ENCODE data around the gene SEMA3F. TPM values are rescaled to one million over a fixed set of nuclear protein-coding genes. Genes with fewer than 3 reads are reported as not detected.
A peak's percentile ranks its signal among the peaks of the same experiment; 100 is the strongest.

Gene SEMA3F
- total RNA-seq, 1 experiment from 2014 or later: 34.0 TPM

DNA sequence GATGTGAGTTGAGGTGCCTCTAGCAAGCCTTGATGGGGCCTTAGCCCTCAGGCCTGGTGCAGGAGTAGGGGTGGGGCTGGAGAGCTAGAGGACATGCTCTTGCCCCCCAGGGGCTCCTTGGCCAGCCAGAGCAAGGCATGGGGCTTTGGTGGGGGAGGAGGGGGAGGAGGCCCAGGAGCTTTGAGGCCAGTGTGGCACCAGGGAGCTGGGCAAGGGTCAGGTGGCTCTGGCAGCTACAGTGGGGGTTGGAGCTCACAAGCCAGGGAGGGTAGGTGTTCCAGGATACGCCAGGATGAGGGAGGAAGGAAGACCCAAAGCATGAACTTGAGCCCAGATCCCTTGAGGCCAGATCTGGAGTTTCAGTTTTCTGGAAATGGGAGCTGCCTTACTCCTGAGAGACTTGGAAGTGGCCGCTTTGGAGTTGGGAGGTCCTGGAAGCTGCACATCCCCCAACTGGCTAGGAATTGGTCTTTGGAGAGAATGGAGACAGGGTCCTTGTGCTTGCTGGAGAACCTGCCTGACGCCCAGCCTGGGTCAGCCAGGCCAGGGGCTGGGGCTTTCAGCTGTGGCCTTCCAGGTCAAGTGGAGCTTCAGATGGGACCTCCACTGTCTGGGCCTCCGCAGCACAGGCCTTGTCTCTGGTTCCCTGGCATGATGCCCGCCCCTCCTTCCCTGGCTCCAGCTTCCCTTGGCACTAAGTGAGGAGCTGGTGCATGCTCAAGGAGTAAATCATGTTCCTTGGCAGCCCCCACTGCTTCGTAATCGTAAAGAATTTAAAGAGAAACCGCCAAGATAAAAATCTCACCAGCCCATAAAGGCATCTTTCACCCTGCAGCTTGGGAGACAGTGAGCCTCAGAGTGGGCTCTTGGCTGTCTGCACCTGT, 8.7 kb downstream of the SEMA3F start:
- H3K4me3 ChIP-seq: no peak overlapping the region
- H3K27me3 ChIP-seq (ENCODE audit: insufficient read depth, low read depth): no peaks in the 10 kb centered on the region
- no peaks in the 10 kb centered on the region for H4K20me1 ChIP-seq (ENCODE audit: insufficient read depth)
- no TSS peak for BruUV-seq (replicated peaks)
- peak overlapping the region; percentile 46 for H3K4me2 ChIP-seq
- H3K9me3 ChIP-seq (ENCODE audit: insufficient read depth, low read depth): no peaks in the 10 kb centered on the region
- peaks cover 38% of the 10 kb centered on the region for H3K4me1 ChIP-seq (replicated peaks; ENCODE audit: insufficient read depth)
- peaks cover 3% of the 10 kb centered on the region; the same call in 1 of the 2 replicates for H3F3A ChIP-seq (ENCODE audit: insufficient read depth, low read depth)
- no peaks in the 10 kb centered on the region for H3K79me2 ChIP-seq (ENCODE audit: low read depth)
- POLR2A ChIA-PET (ENCODE audit: unreplicated experiment): interaction anchor here (0.5 to 0.6 kb wide), 4 partner anchors 19 to 694 kb away, joined by 3 to 24 read pairs (median 5); partner anchors contain the start of gene DAG1
- H3K27ac ChIP-seq: no peak overlapping the region
- no peaks in the 10 kb centered on the region for H3K36me3 ChIP-seq (ENCODE audit: low read depth)
- peak; percentile 85 to 90 for DNase-seq
- H2AFZ ChIP-seq: no peak overlapping the region
- CTCF ChIA-PET: interaction anchor here (0.6 kb wide), 1 partner anchor 101 kb away, joined by 3 read pairs; no protein-coding TSS in a partner anchor
- no peaks in the 10 kb centered on the region for H3K9me2 ChIP-seq (ENCODE audit: insufficient read depth)
- no peak for TF ChIP-seq EZH2 (IDR thresholded peaks at IDR 0.05; ENCODE audit: low read depth)
- TF ChIP-seq, protein P1, sequence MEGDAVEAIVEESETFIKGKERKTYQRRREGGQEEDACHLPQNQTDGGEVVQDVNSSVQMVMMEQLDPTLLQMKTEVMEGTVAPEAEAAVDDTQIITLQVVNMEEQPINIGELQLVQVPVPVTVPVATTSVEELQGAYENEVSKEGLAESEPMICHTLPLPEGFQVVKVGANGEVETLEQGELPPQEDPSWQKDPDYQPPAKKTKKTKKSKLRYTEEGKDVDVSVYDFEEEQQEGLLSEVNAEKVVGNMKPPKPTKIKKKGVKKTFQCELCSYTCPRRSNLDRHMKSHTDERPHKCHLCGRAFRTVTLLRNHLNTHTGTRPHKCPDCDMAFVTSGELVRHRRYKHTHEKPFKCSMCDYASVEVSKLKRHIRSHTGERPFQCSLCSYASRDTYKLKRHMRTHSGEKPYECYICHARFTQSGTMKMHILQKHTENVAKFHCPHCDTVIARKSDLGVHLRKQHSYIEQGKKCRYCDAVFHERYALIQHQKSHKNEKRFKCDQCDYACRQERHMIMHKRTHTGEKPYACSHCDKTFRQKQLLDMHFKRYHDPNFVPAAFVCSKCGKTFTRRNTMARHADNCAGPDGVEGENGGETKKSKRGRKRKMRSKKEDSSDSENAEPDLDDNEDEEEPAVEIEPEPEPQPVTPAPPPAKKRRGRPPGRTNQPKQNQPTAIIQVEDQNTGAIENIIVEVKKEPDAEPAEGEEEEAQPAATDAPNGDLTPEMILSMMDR (conservative IDR thresholded peaks at IDR 0.05): no peak
- intact Hi-C loops (cut with micrococcal nuclease; ENCODE audit: unreplicated experiment): no loop called here

DNA sequence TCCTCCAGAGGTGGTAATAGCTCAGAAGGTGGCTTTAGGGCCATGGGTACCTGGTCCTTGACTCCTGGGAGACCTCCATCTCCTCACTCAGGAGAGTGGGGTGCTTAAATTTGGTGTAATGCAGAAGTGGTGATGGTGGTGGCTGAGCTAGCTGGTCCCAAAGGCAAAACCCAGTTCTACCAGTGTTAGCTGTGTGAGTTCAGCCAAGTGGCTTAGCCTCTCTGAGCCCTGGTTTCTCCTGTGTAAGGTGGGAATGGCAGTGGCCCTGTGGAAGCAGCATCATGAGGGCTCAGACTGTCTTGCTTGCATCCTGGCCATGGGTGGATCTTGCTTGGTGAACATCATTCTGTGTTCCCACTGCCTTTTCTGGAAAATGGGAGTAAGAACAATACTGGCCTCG, 9.4 kb downstream of the SEMA3F start:
- Histone ChIP-seq H3K79me2 (ENCODE audit: low read depth) (no peaks in the 10 kb centered on the region), H3K27me3 (ENCODE audit: insufficient read depth, low read depth) (no peaks in the 10 kb centered on the region), H3K4me1 (replicated peaks; ENCODE audit: insufficient read depth) (peaks cover 38% of the 10 kb centered on the region), H3K9me3 (ENCODE audit: insufficient read depth, low read depth) (no peaks in the 10 kb centered on the region), H3K9me2 (ENCODE audit: insufficient read depth) (no peaks in the 10 kb centered on the region), H3K4me2 (peak overlapping the region; percentile 46; the same call in 1 of the 2 replicates), H3F3A (ENCODE audit: insufficient read depth, low read depth) (peaks cover 3% of the 10 kb centered on the region; the same call in 1 of the 2 replicates), H3K27ac (no peak overlapping the region), H3K36me3 (ENCODE audit: low read depth) (no peaks in the 10 kb centered on the region), H4K20me1 (ENCODE audit: insufficient read depth) (no peaks in the 10 kb centered on the region), H3K4me3 (no peak overlapping the region), H2AFZ (no peak overlapping the region)
- TF ChIP-seq EZH2 (IDR thresholded peaks at IDR 0.05; ENCODE audit: low read depth): no peak
- TF ChIP-seq, protein P1 (conservative IDR thresholded peaks at IDR 0.05): no peak
- no TSS peak for BruUV-seq (replicated peaks)
- intact Hi-C loops (cut with micrococcal nuclease; ENCODE audit: unreplicated experiment): no loop called here
- ChIA-PET POLR2A (ENCODE audit: unreplicated experiment) (interaction anchor here (0.5 to 0.6 kb wide), 2 partner anchors 188 to 300 kb away, joined by 3 to 6 read pairs; no protein-coding TSS in a partner anchor), CTCF (no interaction called here)
- DNase-seq: no peak

DNA sequence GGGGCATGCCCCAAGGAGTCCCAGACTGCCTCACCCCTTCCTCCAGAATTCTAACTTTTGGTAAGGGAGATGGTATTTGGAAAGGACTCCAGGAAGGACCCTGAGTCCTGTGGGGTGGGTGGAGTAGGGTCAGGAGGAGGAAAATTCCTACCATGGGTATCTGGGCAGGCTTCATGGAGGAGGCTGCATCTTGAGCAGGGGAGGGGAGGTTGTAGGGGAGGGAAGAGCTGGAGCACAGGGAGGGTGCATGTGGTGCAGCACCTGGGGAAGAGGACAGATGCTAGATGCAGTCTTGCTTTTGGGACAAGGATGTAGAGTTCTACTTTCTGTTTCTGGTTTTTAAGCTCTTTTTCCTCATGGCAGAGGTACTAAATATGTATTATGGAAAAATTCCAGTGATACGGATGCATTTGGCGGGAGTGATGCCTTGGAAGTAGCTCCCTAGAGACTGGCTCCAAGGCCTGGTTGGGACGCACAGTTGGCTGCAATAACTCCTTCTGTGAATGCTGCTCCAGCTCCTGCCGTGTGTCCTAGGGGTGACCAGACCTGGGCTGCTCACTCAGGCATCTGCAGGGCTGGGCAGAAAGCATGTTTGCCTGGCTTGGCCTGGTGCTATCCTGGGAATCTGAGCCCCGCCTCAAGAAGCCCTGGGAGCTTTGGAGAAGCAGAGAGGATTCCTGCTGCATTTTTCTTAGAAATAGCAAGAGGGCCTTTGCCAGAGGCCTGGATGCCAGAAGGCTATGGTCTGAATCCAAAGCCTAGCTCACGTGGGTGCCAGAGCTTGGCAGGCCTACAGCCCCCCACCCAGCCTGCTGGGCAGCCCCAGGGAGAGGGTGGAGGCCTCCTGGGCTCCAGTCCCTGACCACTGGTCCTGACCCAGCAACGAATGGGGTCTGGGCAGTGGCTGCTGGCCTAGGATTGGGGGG, 10.1 kb downstream of the SEMA3F start:
- Histone ChIP-seq H2AFZ (no peak overlapping the region), H4K20me1 (ENCODE audit: insufficient read depth) (no peaks in the 10 kb centered on the region), H3K36me3 (ENCODE audit: low read depth) (no peaks in the 10 kb centered on the region), H3K79me2 (ENCODE audit: low read depth) (no peaks in the 10 kb centered on the region), H3F3A (ENCODE audit: insufficient read depth, low read depth) (peaks cover 3% of the 10 kb centered on the region; the same call in 1 of the 2 replicates), H3K27me3 (ENCODE audit: insufficient read depth, low read depth) (no peaks in the 10 kb centered on the region), H3K9me3 (ENCODE audit: insufficient read depth, low read depth) (no peaks in the 10 kb centered on the region), H3K4me3 (no peak overlapping the region), H3K4me2 (no peak overlapping the region), H3K4me1 (replicated peaks; ENCODE audit: insufficient read depth) (peaks cover 38% of the 10 kb centered on the region), H3K27ac (no peak overlapping the region), H3K9me2 (ENCODE audit: insufficient read depth) (no peaks in the 10 kb centered on the region)
- peak in 1 of 2 experiments; percentile 66 for DNase-seq
- CTCF ChIA-PET: no interaction called here
- BruUV-seq (replicated peaks): no TSS peak
- intact Hi-C loops (cut with micrococcal nuclease; ENCODE audit: unreplicated experiment): no loop called here
- POLR2A ChIA-PET (ENCODE audit: unreplicated experiment): interaction anchor here (0.6 kb wide), 2 partner anchors 99 to 194 kb away, joined by 3 to 6 read pairs; no protein-coding TSS in a partner anchor
- TF ChIP-seq, protein P1 (conservative IDR thresholded peaks at IDR 0.05): no peak
- TF ChIP-seq EZH2 (IDR thresholded peaks at IDR 0.05; ENCODE audit: low read depth): no peak

All from PC-9 (cell line).